ENCODE data around the gene KRTAP5-2. TPM values are rescaled to one million over a fixed set of nuclear protein-coding genes. Genes with fewer than 3 reads are reported as not detected.

KRTAP5-2 gene
- total and polyA plus RNA-seq, 2 of the 8 experiments (the other 6 are each of a cell fraction or from before 2014, with no cell fraction given), result not detected

DNA sequence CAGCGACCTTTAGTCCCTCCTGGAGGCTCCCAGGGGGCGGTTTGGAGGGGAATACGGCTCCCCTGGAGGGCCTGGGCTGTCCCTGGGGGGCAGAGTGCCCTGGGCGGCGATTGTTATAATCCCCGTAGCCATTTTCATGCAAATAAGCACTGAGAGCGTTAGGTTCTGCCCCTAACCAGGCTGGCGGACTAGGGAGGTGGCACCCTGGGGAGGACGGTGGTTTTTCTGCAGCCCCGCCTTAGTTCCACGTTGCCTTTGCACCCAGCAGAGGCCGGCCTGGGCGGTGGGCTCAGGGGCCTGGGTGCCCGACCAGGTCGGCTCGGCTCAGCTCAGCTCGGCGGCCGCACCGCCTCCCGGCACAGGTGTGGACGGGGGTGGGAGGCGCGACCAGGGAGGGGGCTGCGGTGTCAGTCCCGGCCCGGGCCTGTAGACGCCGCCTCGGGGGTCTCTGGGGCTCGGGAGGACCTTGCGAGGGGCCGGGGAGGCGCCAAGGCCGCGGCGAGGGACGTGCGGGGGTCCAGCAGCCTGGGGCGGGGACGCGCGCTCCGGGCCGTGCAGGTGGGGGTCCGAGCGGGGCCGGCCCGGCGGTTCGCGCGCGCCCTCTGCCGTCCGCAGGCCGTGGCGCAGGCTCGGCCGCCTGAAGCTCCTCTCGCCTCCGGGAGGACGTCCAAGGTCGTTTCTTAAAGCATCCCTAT is 23.7 kb downstream of the KRTAP5-2 start:
- no peaks in the 10 kb centered on the region for H3K79me2 ChIP-seq (ENCODE audit: control insufficient read depth in 1 of 2, insufficient read depth in 2 of 2, low read length in 2 of 2)
- H3K56ac ChIP-seq (replicated peaks; ENCODE audit: insufficient read length, low read depth, low read length), result no peak overlapping the region
- H2BK15ac ChIP-seq (ENCODE audit: low read length), result no peak overlapping the region
- H4K5ac ChIP-seq (ENCODE audit: insufficient read length, low read depth, low read length), result no peak overlapping the region
- H3K4me2 ChIP-seq (ENCODE audit: insufficient read depth in 1 of 2, low read depth in 2 of 2, low read length in 2 of 2), result peak overlapping the region; percentile 48 to 79
- no peak overlapping the region for H2BK12ac ChIP-seq (ENCODE audit: low read depth, low read length)
- no peak overlapping the region for H2BK5ac ChIP-seq (ENCODE audit: low read depth, low read length)
- POLR2A ChIA-PET (ENCODE audit: partially characterized antibody), result interaction anchor here (1.3 to 2.6 kb wide), 5 partner anchors 10 to 27 kb away, joined by 5 to 34 read pairs (median 6); no protein-coding TSS in a partner anchor
- no peak overlapping the region for H2AFZ ChIP-seq (ENCODE audit: low read length)
- peak overlapping the region in 3 of 4 experiments; percentile 28 to 71 (median 36); a peak in 6 of 8 replicates for H3K4me3 ChIP-seq (ENCODE audit: extremely low read depth in 1 of 4, insufficient read depth in 2 of 4, low read depth in 3 of 4, low read length in 4 of 4)
- peak in 1 of 2 experiments; percentile 85 for DNase-seq (ENCODE audit: low read depth in 1 of 2, low spot score in 2 of 2)
- H3K14ac ChIP-seq (ENCODE audit: insufficient read length), result no peak overlapping the region
- peaks cover 2 to 15% of the 10 kb centered on the region in 2 experiments for H4K20me1 ChIP-seq (replicated peaks in 1 of 2; ENCODE audit: control insufficient read depth in 1 of 2, insufficient read depth in 2 of 2, low read length in 2 of 2)
- H3K18ac ChIP-seq (ENCODE audit: extremely low read depth, low read length), result no peak overlapping the region
- H3K23me2 ChIP-seq (ENCODE audit: low read depth, low read length), result no peaks in the 10 kb centered on the region; the same call in 1 of the 2 replicates
- 4% methylated on average over 44 of the region's 64 CpGs; no CpG with 5 or more reads in 1 of the 2 experiments for WGBS, 2 experiments (ENCODE audit: extremely low coverage in 1 of 2, insufficient coverage in 1 of 2, insufficient read length in 1 of 2, insufficient replicate concordance in 2 of 2, low coverage in 1 of 2, low lambda C conversion rate in 2 of 2, missing lambda C conversion rate in 1 of 2)
- H2BK20ac ChIP-seq (ENCODE audit: low read length), result no peak overlapping the region
- H3K27me3 ChIP-seq (replicated peaks in 1 of 4; ENCODE audit: control insufficient read depth in 3 of 4, extremely low read depth in 1 of 4, insufficient read depth in 3 of 4, low read length in 3 of 4), result peaks cover 18 to 49% (median 45%) of the 10 kb centered on the region in 4 experiments
- no peak overlapping the region for H3K9ac ChIP-seq (replicated peaks in 1 of 4; ENCODE audit: extremely low read depth in 1 of 4, low read depth in 3 of 4, low read length in 3 of 4)
- TF ChIP-seq TEAD4 (IDR thresholded peaks at IDR 0.05; ENCODE audit: low read depth, low read length), result no peak
- TF ChIP-seq TAF1 (IDR thresholded peaks at IDR 0.05; ENCODE audit: low read depth, low read length), result no peak
- TF ChIP-seq SP1 (IDR thresholded peaks at IDR 0.05; ENCODE audit: low read depth, low read length), result no peak
- TF ChIP-seq, protein P1, sequence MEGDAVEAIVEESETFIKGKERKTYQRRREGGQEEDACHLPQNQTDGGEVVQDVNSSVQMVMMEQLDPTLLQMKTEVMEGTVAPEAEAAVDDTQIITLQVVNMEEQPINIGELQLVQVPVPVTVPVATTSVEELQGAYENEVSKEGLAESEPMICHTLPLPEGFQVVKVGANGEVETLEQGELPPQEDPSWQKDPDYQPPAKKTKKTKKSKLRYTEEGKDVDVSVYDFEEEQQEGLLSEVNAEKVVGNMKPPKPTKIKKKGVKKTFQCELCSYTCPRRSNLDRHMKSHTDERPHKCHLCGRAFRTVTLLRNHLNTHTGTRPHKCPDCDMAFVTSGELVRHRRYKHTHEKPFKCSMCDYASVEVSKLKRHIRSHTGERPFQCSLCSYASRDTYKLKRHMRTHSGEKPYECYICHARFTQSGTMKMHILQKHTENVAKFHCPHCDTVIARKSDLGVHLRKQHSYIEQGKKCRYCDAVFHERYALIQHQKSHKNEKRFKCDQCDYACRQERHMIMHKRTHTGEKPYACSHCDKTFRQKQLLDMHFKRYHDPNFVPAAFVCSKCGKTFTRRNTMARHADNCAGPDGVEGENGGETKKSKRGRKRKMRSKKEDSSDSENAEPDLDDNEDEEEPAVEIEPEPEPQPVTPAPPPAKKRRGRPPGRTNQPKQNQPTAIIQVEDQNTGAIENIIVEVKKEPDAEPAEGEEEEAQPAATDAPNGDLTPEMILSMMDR (IDR thresholded peaks at IDR 0.05; ENCODE audit: control extremely low read depth in 1 of 3, insufficient read depth in 1 of 3, low read depth in 1 of 3, low read length in 3 of 3), result peak in 2 of 3 experiments; percentile 80 to 91; a peak in 3 of 4 replicates
- TF ChIP-seq NANOG (IDR thresholded peaks at IDR 0.05; ENCODE audit: insufficient read depth, low read depth, low read length, poor library complexity, severe bottlenecking), result no peak
- no peak for TF ChIP-seq RXRA (IDR thresholded peaks at IDR 0.05; ENCODE audit: insufficient read depth, low read depth, low read length)
- peak; percentile 66 to 85 for TF ChIP-seq RAD21 (IDR thresholded peaks at IDR 0.05 in 1 of 2, conservative IDR thresholded peaks at IDR 0.05 in 1 of 2; ENCODE audit: low read depth in 2 of 2, low read length in 2 of 2)
- no peak overlapping the region for H4K91ac ChIP-seq (replicated peaks; ENCODE audit: insufficient read length, low read length)
- no peak overlapping the region for H2BK120ac ChIP-seq (replicated peaks; ENCODE audit: low read depth, low read length)
- FAIRE-seq, result no peak
- H3K27ac ChIP-seq (ENCODE audit: low read depth, low read length), result no peak overlapping the region
- H3K23ac ChIP-seq (ENCODE audit: insufficient read length), result no peak overlapping the region
- no peaks in the 10 kb centered on the region for H3K36me3 ChIP-seq (ENCODE audit: control insufficient read depth in 2 of 4, insufficient read depth in 4 of 4, low read length in 3 of 4)
- peaks cover 0 to 27% (median 16%) of the 10 kb centered on the region in 4 experiments; a peak in 6 of 7 replicates for H3K4me1 ChIP-seq (replicated peaks in 1 of 4; ENCODE audit: control insufficient read depth in 3 of 4, insufficient read depth in 4 of 4, low read length in 3 of 4)
- no peak overlapping the region for H3K4ac ChIP-seq (replicated peaks; ENCODE audit: insufficient read length, low read depth, low read length)
- H3K9me3 ChIP-seq (ENCODE audit: insufficient read depth in 2 of 2, low read depth in 1 of 2, low read length in 1 of 2), result peaks cover 0 to 6% of the 10 kb centered on the region in 2 experiments; a peak in 2 of 4 replicates
- H4K8ac ChIP-seq (ENCODE audit: extremely low read depth, insufficient read depth, low read length), result 0 out of 2 replicates have a peak overlapping the region, but pooled peaks have one; percentile 71
- no peaks in the 10 kb centered on the region for H3K79me1 ChIP-seq (ENCODE audit: low read depth, low read length)
- CTCF ChIA-PET (ENCODE audit: partially characterized antibody), result interaction anchor here (0.6 to 8.2 kb wide), 35 partner anchors 9 to 525 kb away, joined by 3 to 144 read pairs (median 4); partner anchors contain the start of genes KRTAP5-1, KRTAP5-2, KRTAP5-5 and SYT8
- H2AK5ac ChIP-seq (ENCODE audit: low read depth, low read length), result no peak overlapping the region

All from H1 (cell line).